Naive thymus-derived CD4-positive, alpha-beta T cell (primary cell): ENCODE data around the gene DBI. TPM values are rescaled to one million over a fixed set of nuclear protein-coding genes. Genes with fewer than 3 reads are reported as not detected.
A peak's percentile ranks its signal among the peaks of the same experiment; 100 is the strongest.
"Not testable (repeated sequence)": the region's sequence is repeated elsewhere in the genome, so short reads cannot be mapped to it uniquely, and the experiment has no call there.

Experiments
- ATAC-seq: fragments of 150-1000 bp; cut with Tn5 transposase; 2 replicates; pipeline ENCODE4 v1.10.0; 2021; ENCODE audit warnings: mild to moderate bottlenecking, moderate library complexity
- CTCF ChIA-PET: fragments of 350-600 bp; sonication (Branson Sonifier 250); formaldehyde crosslinking; loops from one replicate; lab custom pipeline; 2021; ENCODE audit warnings: antibody characterized with exemption; lab: Charles Lee
- POLR2A ChIA-PET: fragments of 350-600 bp; sonication (Branson Sonifier 250); formaldehyde crosslinking; loops from one replicate; lab custom pipeline; 2021; ENCODE audit warnings: antibody characterized with exemption, inconsistent platforms; lab: Charles Lee
- DNase-seq, 9 donors: peaks; one replicate each; pipeline versions ENCODE4 v3.0.0 to v3.0.0-alpha.2; 2020 to 2022; ENCODE audit warnings: mixed read lengths in 1 of 9
- H3K27ac ChIP-seq: one replicate; pipeline ENCODE4 v1.7.0; 2013; ENCODE audit warnings: mild to moderate bottlenecking, low read depth, low read length, moderate library complexity
- H3K27me3 ChIP-seq, 2 donors: one replicate each; pipeline ENCODE4 v1.7.0; 2013; ENCODE audit warnings: low read length in 2 of 2, mild to moderate bottlenecking in 2 of 2, moderate library complexity in 2 of 2; ENCODE audit not compliant: control insufficient read depth in 2 of 2, insufficient read depth in 2 of 2
- H3K36me3 ChIP-seq, 3 experiments: 1 replicate in 2 of 3; 2 replicates in 1 of 3; pipeline ENCODE4 v1.7.0; 2013; ENCODE audit warnings: low read length in 3 of 3, mild to moderate bottlenecking in 3 of 3, moderate library complexity in 1 of 3; ENCODE audit not compliant: insufficient read depth in 3 of 3, control insufficient read depth in 2 of 3
- H3K4me1 ChIP-seq, 2 donors: one replicate each; pipeline ENCODE4 v1.7.0; 2013; ENCODE audit warnings: low read length in 2 of 2, mild to moderate bottlenecking in 2 of 2, moderate library complexity in 1 of 2; ENCODE audit not compliant: control insufficient read depth in 2 of 2, insufficient read depth in 2 of 2
- H3K4me3 ChIP-seq: 2 replicates; pipeline ENCODE4 v1.7.0; 2013; ENCODE audit warnings: mild to moderate bottlenecking, low read length
- H3K9me3 ChIP-seq, 3 experiments: 1 replicate in 2 of 3; 2 replicates in 1 of 3; pipeline ENCODE4 v1.7.0; 2013; ENCODE audit warnings: low read length in 3 of 3; ENCODE audit not compliant: control insufficient read depth in 2 of 3
- H3K27ac Mint-ChIP-seq, 9 donors: one replicate each; pipeline ENCODE4 v1.8.0; 2020 to 2022; ENCODE audit warnings: mixed read lengths in 9 of 9, mild to moderate bottlenecking in 8 of 9, moderate library complexity in 5 of 9, inconsistent platforms in 2 of 9
- H3K27me3 Mint-ChIP-seq, 5 donors: one replicate each; pipeline ENCODE4 v1.8.0; 2021 to 2022; ENCODE audit warnings: mixed read lengths in 5 of 5, mild to moderate bottlenecking in 1 of 5
- H3K36me3 Mint-ChIP-seq, 5 donors: one replicate each; pipeline ENCODE4 v1.8.0; 2020 to 2022; ENCODE audit warnings: mixed read lengths in 5 of 5, mild to moderate bottlenecking in 3 of 5, inconsistent platforms in 1 of 5
- H3K4me1 Mint-ChIP-seq, 7 donors: one replicate each; pipeline ENCODE4 v1.8.0; 2020 to 2022; ENCODE audit warnings: mixed read lengths in 7 of 7, mild to moderate bottlenecking in 3 of 7, inconsistent platforms in 1 of 7
- H3K4me3 Mint-ChIP-seq, 10 donors: one replicate each; pipeline ENCODE4 v1.8.0; 2020 to 2022; ENCODE audit warnings: mild to moderate bottlenecking in 10 of 10, mixed read lengths in 10 of 10, moderate library complexity in 6 of 10, inconsistent platforms in 2 of 10
- H3K9me3 Mint-ChIP-seq, 11 donors: one replicate each; pipeline ENCODE4 v1.8.0; 2020 to 2022; ENCODE audit warnings: mixed read lengths in 11 of 11, mild to moderate bottlenecking in 4 of 11, inconsistent platforms in 1 of 11, moderate library complexity in 1 of 11
- intact Hi-C, 2 donors: fragments of 100-400 bp; cut with micrococcal nuclease; formaldehyde crosslinking; loops; one replicate each; pipeline ENCODE4 v1.15.1; 2023
- polyA plus RNA-seq, 2 donors: library from polyadenylated mRNA; unstranded; fragments of 300-500 nt; fragmentation: Illumina TruSeq; gene quantifications; one replicate each; pipeline ENCODE4 v1.2.3, GENCODE V29; 2021
- total RNA-seq, 6 experiments: library from RNA in 5 of 6; stranded (reverse) in 5 of 6; gene quantifications; 1 replicate in 5 of 6; 2 replicates in 1 of 6; pipeline ENCODE4 v1.2.3 and lab custom pipeline; 2021 to 2026

The DBI gene
- total and polyA plus RNA-seq, 7 experiments from 2014 or later, result 29.3 to 253 (median 42.9) TPM

GRCh38 chr2:119367472-119368099, 809 bp downstream of the DBI start:
- H3K36me3 Mint-ChIP-seq, result peaks cover 10 to 44% (median 33%) of the 10 kb centered on the region in 5 donors
- Histone ChIP-seq H3K4me1 (peaks cover 10 to 19% of the 10 kb centered on the region in 2 donors), H3K36me3 (peaks cover 4 to 43% (median 12%) of the 10 kb centered on the region in 3 experiments), H3K4me3 (peak overlapping the region; percentile 80), H3K27me3 (no peaks in the 10 kb centered on the region), H3K9me3 (no peaks in the 10 kb centered on the region), H3K27ac (peak overlapping the region; percentile 86)
- H3K9me3 Mint-ChIP-seq, result peaks cover 0 to 5% (median 0%) of the 10 kb centered on the region in 11 donors
- H3K27me3 Mint-ChIP-seq, result no peaks in the 10 kb centered on the region
- intact Hi-C loops, result loop anchor here (2.0 to 10.0 kb wide), 12 partner anchors 29 to 1553 kb away; partner anchors contain the start of genes CCDC93 (in 1 of the 2), DDX18 (in 1 of the 2), EPB41L5 (in 1 of the 2) and INSIG2 (in 1 of the 2)
- ChIA-PET CTCF (no interaction called here), POLR2A (interaction anchor here (0.8 to 1.1 kb wide), 2 partner anchors 16 to 1555 kb away, joined by 3 read pairs; no protein-coding TSS in a partner anchor)
- H3K4me3 Mint-ChIP-seq, result peak overlapping the region; percentile 79 to 99 (median 94)
- DNase-seq (peak in 8 of 9 donors; percentile 7 to 53 (median 16)), ATAC-seq (peak; percentile 17)
- H3K4me1 Mint-ChIP-seq, result peaks cover 34 to 58% (median 46%) of the 10 kb centered on the region in 7 donors
- H3K27ac Mint-ChIP-seq, result peak overlapping the region; percentile 44 to 97 (median 89)

GRCh38 chr2:119369845-119370244, 3.1 kb downstream of the DBI start:
- Mint-ChIP-seq H3K27me3 (no peaks in the 10 kb centered on the region), H3K4me1 (peaks cover 24 to 37% (median 31%) of the 10 kb centered on the region in 7 donors), H3K27ac (peak overlapping the region in 1 of 9 donors; percentile 1), H3K4me3 (no peak overlapping the region), H3K9me3 (peaks cover 0 to 25% (median 10%) of the 10 kb centered on the region in 11 donors), H3K36me3 (peaks cover 21 to 60% (median 56%) of the 10 kb centered on the region in 5 donors)
- peaks cover 8 to 54% (median 18%) of the 10 kb centered on the region in 3 experiments for H3K36me3 ChIP-seq
- intact Hi-C loops, result loop anchor here (5.0 to 10.0 kb wide), 5 partner anchors 387 to 1358 kb away; partner anchors contain the start of genes CCDC93 (in 1 of the 2), EPB41L5 (in 1 of the 2) and PTPN4 (in 1 of the 2)
- DNase-seq (no peak), ATAC-seq (no peak)
- H3K4me1 ChIP-seq, result peaks cover 10 to 19% of the 10 kb centered on the region in 2 donors
- POLR2A ChIA-PET, result no interaction called here
- no peaks in the 10 kb centered on the region for H3K27me3 ChIP-seq
- H3K4me3 ChIP-seq, result no peak overlapping the region
- CTCF ChIA-PET, result no interaction called here
- no peak overlapping the region for H3K27ac ChIP-seq
- H3K9me3 ChIP-seq, result peaks cover 0 to 6% (median 0%) of the 10 kb centered on the region in 3 experiments

- ChIA-PET POLR2A (no interaction called here), CTCF (no interaction called here)
- Mint-ChIP-seq H3K27ac (peak overlapping the region in 1 of 9 donors; percentile 6), H3K4me1 (peaks cover 11 to 24% (median 18%) of the 10 kb centered on the region in 7 donors), H3K4me3 (no peak overlapping the region), H3K36me3 (peaks cover 23 to 68% (median 59%) of the 10 kb centered on the region in 5 donors), H3K27me3 (no peaks in the 10 kb centered on the region), H3K9me3 (peaks cover 0 to 28% (median 11%) of the 10 kb centered on the region in 11 donors)
- no peak overlapping the region for H3K4me3 ChIP-seq
- ATAC-seq, result no peak
- no peak for DNase-seq
- H3K9me3 ChIP-seq, result peaks cover 0 to 6% (median 0%) of the 10 kb centered on the region in 3 experiments
- peaks cover 8 to 54% (median 18%) of the 10 kb centered on the region in 3 experiments for H3K36me3 ChIP-seq
- peaks cover 5 to 10% of the 10 kb centered on the region in 2 donors for H3K4me1 ChIP-seq
- H3K27me3 ChIP-seq, result no peaks in the 10 kb centered on the region
- no peak overlapping the region for H3K27ac ChIP-seq
- intact Hi-C loops, result no loop called here
These were observed 4.3 kb downstream of the DBI start for GRCh38 chr2:119371111-119371510.

- H3K9me3 ChIP-seq, result peaks cover 0 to 6% (median 0%) of the 10 kb centered on the region in 3 experiments
- no peak overlapping the region for H3K27ac Mint-ChIP-seq
- no peaks in the 10 kb centered on the region for H3K27me3 Mint-ChIP-seq
- no peak for ATAC-seq
- ChIA-PET CTCF (no interaction called here), POLR2A (interaction anchor here (0.6 kb wide), 1 partner anchor 13 kb away, joined by 3 read pairs; no protein-coding TSS in a partner anchor)
- H3K4me1 Mint-ChIP-seq, result peaks cover 8 to 19% (median 11%) of the 10 kb centered on the region in 7 donors
- peaks cover 23 to 68% (median 59%) of the 10 kb centered on the region in 5 donors for H3K36me3 Mint-ChIP-seq
- peaks cover under 1 to 4% of the 10 kb centered on the region in 2 donors for H3K4me1 ChIP-seq
- H3K9me3 Mint-ChIP-seq, result peaks cover 0 to 28% (median 11%) of the 10 kb centered on the region in 11 donors
- no peak for DNase-seq
- no peak overlapping the region for H3K4me3 ChIP-seq
- H3K4me3 Mint-ChIP-seq, result no peak overlapping the region
- H3K27ac ChIP-seq, result no peak overlapping the region
- H3K27me3 ChIP-seq, result no peaks in the 10 kb centered on the region
- intact Hi-C loops, result no loop called here
- H3K36me3 ChIP-seq, result peaks cover 8 to 54% (median 18%) of the 10 kb centered on the region in 3 experiments
These were observed 6.2 kb downstream of the DBI start for GRCh38 chr2:119372778-119373568.

GRCh38 chr2:119373907-119374745, 7.3 kb downstream of the DBI start:
- POLR2A ChIA-PET, H3K27ac Mint-ChIP-seq, DNase-seq, H3K9me3 ChIP-seq, H3K4me1 Mint-ChIP-seq, H3K4me3 ChIP-seq, CTCF ChIA-PET, H3K27me3 Mint-ChIP-seq, ATAC-seq, H3K4me1 ChIP-seq, H3K4me3 Mint-ChIP-seq, H3K27me3 ChIP-seq, H3K27ac ChIP-seq, intact Hi-C loops: not testable (repeated sequence)
- peaks cover 23 to 62% (median 56%) of the 10 kb centered on the region in 5 donors for H3K36me3 Mint-ChIP-seq
- H3K36me3 ChIP-seq, result peaks cover 8 to 44% (median 18%) of the 10 kb centered on the region in 3 experiments
- peaks cover 0 to 28% (median 12%) of the 10 kb centered on the region in 11 donors for H3K9me3 Mint-ChIP-seq
